SK-N-SH treated with all-trans-retinoic acid at 6 μM for 48 hours (cell line): ENCODE measurements around the gene GBGT1.

ENCODE experiments used
- ATAC-seq: fragments of 200-7000 bp; cut with Tn5 transposase; 3 replicates; pipeline ENCODE4 v1.9.1; 2020; ENCODE audit warnings: mild to moderate bottlenecking, moderate library complexity
- ARNTL ChIP-seq: fragments of 450-650 bp; formaldehyde crosslinking; IDR thresholded peaks from 2 replicates; pipeline ENCODE4 v1.5.0; 2020; ENCODE audit warnings: low read depth, mild to moderate bottlenecking, moderate library complexity, borderline replicate concordance
- BACH2 ChIP-seq: fragments of 250-450 bp; sonication (Bioruptor Pico); IDR thresholded peaks from 2 replicates; pipeline ENCODE4 v1.9.0; 2021; ENCODE audit warnings: mild to moderate bottlenecking, borderline replicate concordance
- CREB5 ChIP-seq: fragments of 250-450 bp; sonication (Bioruptor Pico); IDR thresholded peaks from 2 replicates; pipeline ENCODE4 v1.5.1; 2020; ENCODE audit warnings: low read depth, mild to moderate bottlenecking, moderate library complexity
- CSDC2 ChIP-seq: fragments of 250-450 bp; sonication (Bioruptor Pico); IDR thresholded peaks from 2 replicates; pipeline ENCODE4 v1.5.0; 2020; ENCODE audit warnings: mild to moderate bottlenecking, moderate library complexity
- ESRRG ChIP-seq: fragments of 250-450 bp; sonication (Bioruptor Pico); IDR thresholded peaks from 2 replicates; pipeline ENCODE4 v1.6.1; 2021; ENCODE audit warnings: mild to moderate bottlenecking
- GLIS3 ChIP-seq: fragments of 250-450 bp; sonication (Bioruptor Pico); IDR thresholded peaks from 2 replicates; pipeline ENCODE4 v1.5.0; 2020; ENCODE audit warnings: mild to moderate bottlenecking, moderate library complexity
- ISL1 ChIP-seq: fragments of 250-450 bp; sonication (Bioruptor Pico); IDR thresholded peaks from 2 replicates; pipeline ENCODE4 v2.1.2; 2022; ENCODE audit warnings: mild to moderate bottlenecking, moderate library complexity
- PPARA ChIP-seq: fragments of 250-450 bp; sonication (Bioruptor Pico); IDR thresholded peaks from 2 replicates; pipeline ENCODE4 v1.5.0; 2020; ENCODE audit warnings: mild to moderate bottlenecking, borderline replicate concordance
- RARB ChIP-seq: fragments of 250-450 bp; sonication (Bioruptor Pico); IDR thresholded peaks from 2 replicates; pipeline ENCODE4 v1.8.0; 2021; ENCODE audit warnings: mild to moderate bottlenecking, moderate library complexity
- SNAI2 ChIP-seq: fragments of 250-450 bp; sonication (Bioruptor Pico); IDR thresholded peaks from 2 replicates; pipeline ENCODE4 v1.5.0; 2020; ENCODE audit warnings: mild to moderate bottlenecking, moderate library complexity
- TCF4 ChIP-seq: fragments of 250-450 bp; sonication (Bioruptor Pico); IDR thresholded peaks from 2 replicates; pipeline ENCODE4 v1.8.0; 2021; ENCODE audit warnings: mild to moderate bottlenecking, moderate library complexity, borderline replicate concordance
- TOX ChIP-seq: fragments of 250-450 bp; sonication (Bioruptor Pico); IDR thresholded peaks from 2 replicates; pipeline ENCODE4 v1.8.0; 2021; ENCODE audit warnings: mild to moderate bottlenecking, moderate library complexity, borderline replicate concordance
- ZC3H10 ChIP-seq: fragments of 250-450 bp; sonication (Bioruptor Pico); IDR thresholded peaks from 2 replicates; pipeline ENCODE4 v1.5.1; 2021; ENCODE audit warnings: mild to moderate bottlenecking, moderate library complexity
- ZFP3 ChIP-seq: fragments of 250-450 bp; sonication (Bioruptor Pico); IDR thresholded peaks from 2 replicates; pipeline ENCODE4 v1.5.0; 2020; ENCODE audit warnings: mild to moderate bottlenecking, moderate library complexity
- ZFP30 ChIP-seq: fragments of 450-650 bp; formaldehyde crosslinking; IDR thresholded peaks from 2 replicates; pipeline ENCODE4 v1.5.0; 2022; ENCODE audit warnings: mild to moderate bottlenecking, moderate library complexity
- ZNF565 ChIP-seq: fragments of 450-650 bp; formaldehyde crosslinking; conservative IDR thresholded peaks from 2 replicates; pipeline ENCODE4 v1.5.0; 2020; ENCODE audit warnings: low read depth, mild to moderate bottlenecking, moderate library complexity
- ZNF70 ChIP-seq: fragments of 450-650 bp; formaldehyde crosslinking; IDR thresholded peaks from 2 replicates; pipeline ENCODE4 v1.5.0; 2020; ENCODE audit warnings: mild to moderate bottlenecking, moderate library complexity
- ZNF8 ChIP-seq: fragments of 450-650 bp; formaldehyde crosslinking; IDR thresholded peaks from 2 replicates; pipeline ENCODE4 v1.5.0; 2020; ENCODE audit warnings: mild to moderate bottlenecking, moderate library complexity
- TF ChIP-seq, protein P1 (sequence below): fragments of 250-450 bp; sonication (Bioruptor Pico); IDR thresholded peaks from 2 replicates; pipeline ENCODE4 v1.8.0; 2021; ENCODE audit warnings: low read depth, mild to moderate bottlenecking, moderate library complexity, borderline replicate concordance
- TF ChIP-seq, protein P2 (sequence below): fragments of 250-450 bp; sonication (Bioruptor Pico); IDR thresholded peaks from 2 replicates; pipeline ENCODE4 v1.5.1; 2021; ENCODE audit warnings: mild to moderate bottlenecking, moderate library complexity
- TF ChIP-seq, protein P3 (sequence below): fragments of 250-450 bp; sonication (Bioruptor Pico); IDR thresholded peaks from 2 replicates; pipeline ENCODE4 v1.5.0; 2020; ENCODE audit warnings: mild to moderate bottlenecking, moderate library complexity

GBGT1 gene

GRCh38 chr9:133166392-133166791 is 2.7 kb upstream of the GBGT1 start:
- TF ChIP-seq ZNF8 (no peak), TCF4 (CRISPR knock-in tag) (no peak), ESRRG (CRISPR knock-in tag) (no peak), ZFP3 (CRISPR knock-in tag) (no peak), BACH2 (CRISPR knock-in tag) (no peak), ZC3H10 (CRISPR knock-in tag) (no peak), ZFP30 (CRISPR knock-in tag) (no peak), TOX (CRISPR knock-in tag) (no peak)
- TF ChIP-seq, protein P1, sequence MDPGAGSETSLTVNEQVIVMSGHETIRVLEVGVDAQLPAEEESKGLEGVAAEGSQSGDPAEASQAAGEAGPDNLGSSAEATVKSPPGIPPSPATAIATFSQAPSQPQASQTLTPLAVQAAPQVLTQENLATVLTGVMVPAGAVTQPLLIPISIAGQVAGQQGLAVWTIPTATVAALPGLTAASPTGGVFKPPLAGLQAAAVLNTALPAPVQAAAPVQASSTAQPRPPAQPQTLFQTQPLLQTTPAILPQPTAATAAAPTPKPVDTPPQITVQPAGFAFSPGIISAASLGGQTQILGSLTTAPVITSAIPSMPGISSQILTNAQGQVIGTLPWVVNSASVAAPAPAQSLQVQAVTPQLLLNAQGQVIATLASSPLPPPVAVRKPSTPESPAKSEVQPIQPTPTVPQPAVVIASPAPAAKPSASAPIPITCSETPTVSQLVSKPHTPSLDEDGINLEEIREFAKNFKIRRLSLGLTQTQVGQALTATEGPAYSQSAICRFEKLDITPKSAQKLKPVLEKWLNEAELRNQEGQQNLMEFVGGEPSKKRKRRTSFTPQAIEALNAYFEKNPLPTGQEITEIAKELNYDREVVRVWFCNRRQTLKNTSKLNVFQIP (CRISPR knock-in tag): no peak
- ATAC-seq: no peak

DNA sequence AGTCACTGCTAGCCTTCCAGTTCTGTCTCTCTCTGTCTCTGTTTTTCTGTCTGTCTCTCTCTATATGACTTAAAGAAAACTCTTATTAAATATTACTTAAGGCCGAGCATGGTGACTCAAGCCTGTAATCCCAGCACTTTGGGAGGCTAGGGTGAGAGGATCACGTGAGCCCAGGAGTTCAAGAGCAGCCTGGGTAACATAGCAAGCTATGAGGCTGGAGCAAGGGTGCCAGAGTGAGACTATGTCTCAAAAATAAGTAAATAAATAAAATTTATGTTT is 1.7 kb upstream of the GBGT1 start:
- TF ChIP-seq GLIS3 (CRISPR knock-in tag) (no peak), SNAI2 (no peak), ZFP30 (CRISPR knock-in tag) (no peak), ZFP3 (CRISPR knock-in tag) (no peak), RARB (no peak), CSDC2 (CRISPR knock-in tag) (no peak), ZNF70 (CRISPR knock-in tag) (no peak)
- TF ChIP-seq, protein P2, sequence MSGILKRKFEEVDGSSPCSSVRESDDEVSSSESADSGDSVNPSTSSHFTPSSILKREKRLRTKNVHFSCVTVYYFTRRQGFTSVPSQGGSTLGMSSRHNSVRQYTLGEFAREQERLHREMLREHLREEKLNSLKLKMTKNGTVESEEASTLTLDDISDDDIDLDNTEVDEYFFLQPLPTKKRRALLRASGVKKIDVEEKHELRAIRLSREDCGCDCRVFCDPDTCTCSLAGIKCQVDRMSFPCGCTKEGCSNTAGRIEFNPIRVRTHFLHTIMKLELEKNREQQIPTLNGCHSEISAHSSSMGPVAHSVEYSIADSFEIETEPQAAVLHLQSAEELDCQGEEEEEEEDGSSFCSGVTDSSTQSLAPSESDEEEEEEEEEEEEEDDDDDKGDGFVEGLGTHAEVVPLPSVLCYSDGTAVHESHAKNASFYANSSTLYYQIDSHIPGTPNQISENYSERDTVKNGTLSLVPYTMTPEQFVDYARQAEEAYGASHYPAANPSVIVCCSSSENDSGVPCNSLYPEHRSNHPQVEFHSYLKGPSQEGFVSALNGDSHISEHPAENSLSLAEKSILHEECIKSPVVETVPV (CRISPR knock-in tag): no peak
- no peak for ATAC-seq

GRCh38 chr9:133164191-133164590 is 477 bp upstream of the GBGT1 start:
- TF ChIP-seq, protein P1 (CRISPR knock-in tag): no peak
- TF ChIP-seq PPARA (no peak), TCF4 (CRISPR knock-in tag) (no peak), BACH2 (CRISPR knock-in tag) (no peak), ZNF8 (no peak), ISL1 (CRISPR knock-in tag) (no peak)
- TF ChIP-seq, protein P3, sequence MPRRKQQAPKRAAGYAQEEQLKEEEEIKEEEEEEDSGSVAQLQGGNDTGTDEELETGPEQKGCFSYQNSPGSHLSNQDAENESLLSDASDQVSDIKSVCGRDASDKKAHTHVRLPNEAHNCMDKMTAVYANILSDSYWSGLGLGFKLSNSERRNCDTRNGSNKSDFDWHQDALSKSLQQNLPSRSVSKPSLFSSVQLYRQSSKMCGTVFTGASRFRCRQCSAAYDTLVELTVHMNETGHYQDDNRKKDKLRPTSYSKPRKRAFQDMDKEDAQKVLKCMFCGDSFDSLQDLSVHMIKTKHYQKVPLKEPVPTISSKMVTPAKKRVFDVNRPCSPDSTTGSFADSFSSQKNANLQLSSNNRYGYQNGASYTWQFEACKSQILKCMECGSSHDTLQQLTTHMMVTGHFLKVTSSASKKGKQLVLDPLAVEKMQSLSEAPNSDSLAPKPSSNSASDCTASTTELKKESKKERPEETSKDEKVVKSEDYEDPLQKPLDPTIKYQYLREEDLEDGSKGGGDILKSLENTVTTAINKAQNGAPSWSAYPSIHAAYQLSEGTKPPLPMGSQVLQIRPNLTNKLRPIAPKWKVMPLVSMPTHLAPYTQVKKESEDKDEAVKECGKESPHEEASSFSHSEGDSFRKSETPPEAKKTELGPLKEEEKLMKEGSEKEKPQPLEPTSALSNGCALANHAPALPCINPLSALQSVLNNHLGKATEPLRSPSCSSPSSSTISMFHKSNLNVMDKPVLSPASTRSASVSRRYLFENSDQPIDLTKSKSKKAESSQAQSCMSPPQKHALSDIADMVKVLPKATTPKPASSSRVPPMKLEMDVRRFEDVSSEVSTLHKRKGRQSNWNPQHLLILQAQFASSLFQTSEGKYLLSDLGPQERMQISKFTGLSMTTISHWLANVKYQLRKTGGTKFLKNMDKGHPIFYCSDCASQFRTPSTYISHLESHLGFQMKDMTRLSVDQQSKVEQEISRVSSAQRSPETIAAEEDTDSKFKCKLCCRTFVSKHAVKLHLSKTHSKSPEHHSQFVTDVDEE (CRISPR knock-in tag): no peak
- TF ChIP-seq, protein P2 (CRISPR knock-in tag): no peak
- ATAC-seq: no peak

- no peak for TF ChIP-seq TOX (CRISPR knock-in tag)
- TF ChIP-seq ARNTL (CRISPR knock-in tag): no peak
- TF ChIP-seq ZNF565 (CRISPR knock-in tag): no peak
- TF ChIP-seq ZFP3 (CRISPR knock-in tag): no peak
- TF ChIP-seq CREB5 (CRISPR knock-in tag): no peak
- no peak for ATAC-seq
Measured at GRCh38 chr9:133162861-133163503, 732 bp downstream of the GBGT1 start.
